NCI-H510A treated with DMSO at 0.1 percent for 48 hours (cell line): Measurements from ENCODE around the gene HNF4A.
A peak's percentile ranks its signal among the peaks of the same experiment; 100 is the strongest.

Experiments
- DNase-seq: peaks from one replicate; lab custom pipeline; 2025; lab: John Stamatoyannopoulos, UW

Gene HNF4A

GRCh38 chr20:44392776-44393607, 37.5 kb downstream of the HNF4A start:
- no peak for DNase-seq

- DNase-seq: no peak
These were observed 38.3 kb downstream of the HNF4A start for GRCh38 chr20:44393608-44394451.

- no peak for DNase-seq
These were observed 38.9 kb downstream of the HNF4A start for GRCh38 chr20:44394452-44394701.

GRCh38 chr20:44394702-44395460, 39.4 kb downstream of the HNF4A start:
- DNase-seq: no peak

- no peak for DNase-seq
These were observed 40.2 kb downstream of the HNF4A start for GRCh38 chr20:44395461-44396340.

GRCh38 chr20:44396369-44397130, 41.1 kb downstream of the HNF4A start:
- no peak for DNase-seq

- no peak for DNase-seq
These were observed 42.8 kb downstream of the HNF4A start for GRCh38 chr20:44398335-44398734.

- no peak for DNase-seq
These were observed 43.9 kb downstream of the HNF4A start for GRCh38 chr20:44399446-44399845.

- DNase-seq: no peak
These were observed 45.1 kb downstream of the HNF4A start for GRCh38 chr20:44400671-44400969.

- DNase-seq: no peak
These were observed 45.7 kb downstream of the HNF4A start for GRCh38 chr20:44400970-44401769.

GRCh38 chr20:44401770-44402390, 46.4 kb downstream of the HNF4A start:
- DNase-seq: no peak

- no peak for DNase-seq
These were observed 47.1 kb downstream of the HNF4A start for GRCh38 chr20:44402391-44403193.

- no peak for DNase-seq
These were observed 48.0 kb downstream of the HNF4A start for GRCh38 chr20:44403194-44404112.

GRCh38 chr20:44404204-44405181, 49.0 kb downstream of the HNF4A start:
- no peak for DNase-seq

- no peak for DNase-seq
These were observed 49.8 kb downstream of the HNF4A start for GRCh38 chr20:44405257-44405656.

GRCh38 chr20:44405785-44406571, 50.5 kb downstream of the HNF4A start:
- DNase-seq: peak; percentile 3
